Prostate gland (tissue), 2 donors: ENCODE data around the gene PSORS1C1.

ENCODE experiments used
- POLR2A ChIP-seq: fragments of 450-650 bp; IDR thresholded peaks from one replicate; pipeline ENCODE4 v1.6.1; 2016; ENCODE audit warnings: antibody characterized with exemption, mild to moderate bottlenecking
- TF ChIP-seq, protein P1 (sequence below), 4 experiments: fragments of 200-600 bp in 2 of 4; fragments of 450-650 bp in 2 of 4; sonication (generic) in 2 of 4; IDR thresholded peaks; 1 replicate in 3 of 4; 2 replicates in 1 of 4; pipeline ENCODE4 v1.5.1; 2016 to 2019; ENCODE audit warnings: antibody characterized with exemption in 4 of 4, mild to moderate bottlenecking in 2 of 4, moderate library complexity in 2 of 4

DNA sequence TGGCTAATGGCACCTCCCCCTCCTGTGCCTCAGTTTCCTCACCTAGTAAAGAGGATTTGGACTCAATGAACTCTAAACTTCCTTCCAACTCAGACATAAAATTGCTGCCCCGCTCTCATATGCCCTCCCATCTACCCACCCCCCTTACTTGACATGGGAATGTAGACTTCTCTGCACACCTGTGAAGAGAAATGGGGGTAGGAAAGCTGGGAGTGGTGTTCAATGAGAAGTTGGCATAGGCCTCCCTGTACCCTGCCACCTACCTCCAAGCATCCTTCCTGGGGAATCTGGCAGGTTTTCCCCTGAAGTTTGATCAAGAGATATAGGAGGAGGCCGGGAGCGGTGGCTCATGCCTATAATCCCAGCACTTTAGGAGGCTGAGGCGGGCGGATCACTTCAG lies 59.8 kb downstream of the PSORS1C1 start:
- TF ChIP-seq, protein P1, sequence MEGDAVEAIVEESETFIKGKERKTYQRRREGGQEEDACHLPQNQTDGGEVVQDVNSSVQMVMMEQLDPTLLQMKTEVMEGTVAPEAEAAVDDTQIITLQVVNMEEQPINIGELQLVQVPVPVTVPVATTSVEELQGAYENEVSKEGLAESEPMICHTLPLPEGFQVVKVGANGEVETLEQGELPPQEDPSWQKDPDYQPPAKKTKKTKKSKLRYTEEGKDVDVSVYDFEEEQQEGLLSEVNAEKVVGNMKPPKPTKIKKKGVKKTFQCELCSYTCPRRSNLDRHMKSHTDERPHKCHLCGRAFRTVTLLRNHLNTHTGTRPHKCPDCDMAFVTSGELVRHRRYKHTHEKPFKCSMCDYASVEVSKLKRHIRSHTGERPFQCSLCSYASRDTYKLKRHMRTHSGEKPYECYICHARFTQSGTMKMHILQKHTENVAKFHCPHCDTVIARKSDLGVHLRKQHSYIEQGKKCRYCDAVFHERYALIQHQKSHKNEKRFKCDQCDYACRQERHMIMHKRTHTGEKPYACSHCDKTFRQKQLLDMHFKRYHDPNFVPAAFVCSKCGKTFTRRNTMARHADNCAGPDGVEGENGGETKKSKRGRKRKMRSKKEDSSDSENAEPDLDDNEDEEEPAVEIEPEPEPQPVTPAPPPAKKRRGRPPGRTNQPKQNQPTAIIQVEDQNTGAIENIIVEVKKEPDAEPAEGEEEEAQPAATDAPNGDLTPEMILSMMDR (IDR thresholded peaks at IDR 0.05) = no peak
- TF ChIP-seq POLR2A = no peak
